ENCODE results near the gene RCN2.

RCN2 gene

DNA sequence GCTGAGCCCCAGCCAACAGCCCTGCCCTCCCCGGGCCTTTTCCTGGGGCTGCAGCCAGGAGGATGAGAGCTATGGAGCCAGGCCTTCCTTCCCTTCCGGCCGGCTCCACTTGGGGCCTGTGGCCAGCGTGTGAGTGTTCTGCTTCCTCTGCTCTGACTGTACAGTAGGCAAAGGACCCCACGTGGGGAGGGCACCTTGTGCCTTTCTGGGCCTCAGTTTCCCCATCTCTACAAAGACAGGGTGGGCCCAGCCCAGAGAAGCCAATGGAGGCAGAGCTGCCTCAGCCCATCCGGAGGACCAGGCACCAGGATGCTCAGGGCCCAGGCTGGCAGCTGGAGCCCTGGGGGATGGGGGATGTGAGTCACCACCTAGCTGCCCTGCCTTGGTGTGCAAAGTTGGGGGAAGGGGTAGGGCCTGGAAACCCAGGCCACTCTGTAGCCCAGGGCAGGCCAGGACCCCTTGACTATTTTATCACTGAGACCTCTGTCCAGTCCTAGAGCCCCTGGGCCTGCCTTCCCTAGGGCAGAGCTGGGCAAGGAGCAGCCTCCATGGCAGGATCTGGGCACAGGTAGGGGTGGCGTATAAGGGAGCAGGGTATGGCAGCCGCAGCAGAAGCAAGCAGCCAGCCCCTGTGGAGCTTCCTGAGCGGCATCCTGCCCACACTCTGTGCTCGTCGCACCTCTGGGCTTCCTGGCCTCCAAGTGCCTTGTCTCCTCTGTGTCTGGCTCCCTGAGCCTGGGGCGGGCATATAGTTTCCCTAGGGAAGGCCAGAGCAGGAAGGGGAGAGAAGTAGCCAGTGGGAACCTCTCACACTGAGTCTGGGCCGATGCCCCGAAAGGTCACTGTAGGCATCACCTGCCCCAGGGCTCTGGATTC is 65.2 kb downstream of the RCN2 start:
- no peak for DNase-seq

GRCh38 chr15:76998663-76999285 is 67.2 kb downstream of the RCN2 start:
- DNase-seq = no peak

- DNase-seq = no peak
Observed at GRCh38 chr15:76999996-77000395, 68.4 kb downstream of the RCN2 start.

DNA sequence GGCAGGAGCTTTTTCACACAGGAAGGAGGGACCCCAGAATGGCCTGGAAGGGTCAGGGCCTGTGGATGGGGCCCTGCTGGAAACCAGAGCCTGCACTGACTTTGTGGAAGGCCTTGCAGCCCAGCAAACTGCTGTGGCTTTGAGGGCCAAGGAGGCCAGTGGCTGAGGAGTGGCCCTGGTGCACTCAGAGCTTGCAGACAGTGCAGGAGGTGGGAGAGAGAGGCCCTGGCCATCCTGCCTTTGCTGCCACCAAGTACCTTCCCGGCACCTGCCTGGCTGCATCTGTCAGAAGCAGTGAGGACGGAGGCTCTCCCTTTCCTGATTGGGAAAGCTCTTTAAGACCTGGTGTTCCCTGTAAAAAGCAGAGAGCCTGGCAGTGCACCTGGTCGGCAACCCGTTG is 69.8 kb downstream of the RCN2 start:
- no peak for DNase-seq

DNA sequence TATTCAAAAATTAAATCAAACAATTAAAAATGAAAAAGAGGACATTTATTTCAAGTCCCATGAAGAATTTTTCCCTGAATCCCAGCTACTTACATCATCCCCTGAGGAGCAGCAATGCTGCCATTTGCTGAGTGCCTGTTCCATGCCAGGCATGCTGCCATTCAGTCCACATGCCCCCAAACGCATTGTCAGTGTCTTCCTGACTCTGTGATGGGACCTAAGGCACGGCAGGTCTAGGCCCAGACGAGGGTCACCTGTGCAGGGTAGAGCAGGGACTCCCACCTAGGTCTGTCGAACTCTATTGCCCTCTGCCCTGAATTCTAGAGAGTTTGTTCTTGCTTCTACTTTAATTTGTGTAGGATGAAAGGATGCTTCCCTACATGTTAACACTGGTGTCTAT is 70.4 kb downstream of the RCN2 start:
- DNase-seq = no peak

DNA sequence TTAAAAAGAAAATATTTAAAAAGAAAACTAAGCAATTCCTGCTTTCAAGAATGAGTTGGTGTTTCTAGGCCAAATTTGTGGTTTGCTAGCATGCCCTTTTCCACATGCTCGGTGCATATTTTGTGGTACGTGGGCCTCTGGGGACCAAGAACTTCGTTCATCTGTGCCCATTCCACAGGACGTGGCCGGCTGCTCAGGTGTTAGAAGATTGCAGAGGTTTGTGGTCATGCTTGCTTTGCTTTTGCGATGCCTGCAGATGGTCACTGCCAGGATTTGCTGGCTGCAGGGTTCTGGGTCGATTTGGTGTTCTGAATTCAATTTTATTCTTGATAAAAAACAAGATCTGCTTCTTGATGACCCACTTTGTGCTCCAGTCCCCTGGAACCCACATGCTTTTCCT is 70.9 kb downstream of the RCN2 start:
- no peak for DNase-seq

DNA sequence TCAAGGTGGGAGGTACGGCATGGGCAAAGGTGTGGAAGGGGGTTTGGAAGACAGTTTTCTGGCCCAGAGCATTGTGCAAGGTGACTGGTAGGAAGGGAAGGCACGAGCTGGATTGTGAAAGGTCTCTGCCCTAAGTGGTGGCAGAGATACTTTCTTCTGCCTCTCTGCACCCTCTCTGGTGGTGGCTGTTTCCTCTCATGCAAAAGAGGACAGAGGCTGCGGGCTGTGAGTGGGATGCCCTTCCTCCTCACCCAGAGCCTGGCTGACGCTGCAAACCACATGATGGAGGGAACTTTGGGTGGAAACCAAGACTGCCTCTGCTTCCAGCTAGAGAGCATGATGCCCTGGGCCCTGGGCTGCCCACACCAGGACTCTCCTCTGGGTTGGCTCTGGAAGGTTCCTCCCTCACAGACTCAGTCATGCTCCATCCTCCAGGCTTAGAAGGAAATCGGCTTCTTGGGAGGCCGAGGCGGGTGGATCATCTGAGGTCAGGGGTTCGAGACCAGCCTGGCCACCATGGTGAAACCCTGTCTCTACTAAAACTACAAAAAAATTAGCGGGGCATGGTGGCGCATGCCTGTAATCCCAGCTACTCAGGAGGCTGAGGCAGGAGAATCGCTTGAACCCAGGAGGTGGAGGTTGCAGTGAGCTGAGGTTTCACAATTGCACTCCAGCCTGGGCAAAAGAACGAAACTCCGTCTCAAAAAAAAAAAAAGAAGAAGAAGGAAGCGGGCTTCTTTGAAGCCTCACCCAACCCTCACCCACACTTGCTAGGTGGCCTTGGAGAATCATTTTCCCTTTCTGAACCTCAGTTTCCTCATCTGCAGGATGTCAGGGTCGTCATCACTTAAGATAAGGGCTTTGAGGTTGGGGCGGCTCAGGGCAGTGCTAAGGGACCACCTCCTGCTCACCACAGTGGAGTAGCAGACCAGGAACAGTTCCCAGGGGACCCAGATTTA is 71.7 kb downstream of the RCN2 start:
- DNase-seq = no peak
